ENCODE measurements around the gene CSNK1G2. TPM values are rescaled to one million over a fixed set of nuclear protein-coding genes. Genes with fewer than 3 reads are reported as not detected.
A peak's percentile ranks its signal among the peaks of the same experiment; 100 is the strongest.

The CSNK1G2 gene
- total and polyA plus RNA-seq, 2 of the 13 experiments (the other 11 are each of a cell fraction or from before 2014, with no cell fraction given), result 53.8 to 72.5 TPM

DNA sequence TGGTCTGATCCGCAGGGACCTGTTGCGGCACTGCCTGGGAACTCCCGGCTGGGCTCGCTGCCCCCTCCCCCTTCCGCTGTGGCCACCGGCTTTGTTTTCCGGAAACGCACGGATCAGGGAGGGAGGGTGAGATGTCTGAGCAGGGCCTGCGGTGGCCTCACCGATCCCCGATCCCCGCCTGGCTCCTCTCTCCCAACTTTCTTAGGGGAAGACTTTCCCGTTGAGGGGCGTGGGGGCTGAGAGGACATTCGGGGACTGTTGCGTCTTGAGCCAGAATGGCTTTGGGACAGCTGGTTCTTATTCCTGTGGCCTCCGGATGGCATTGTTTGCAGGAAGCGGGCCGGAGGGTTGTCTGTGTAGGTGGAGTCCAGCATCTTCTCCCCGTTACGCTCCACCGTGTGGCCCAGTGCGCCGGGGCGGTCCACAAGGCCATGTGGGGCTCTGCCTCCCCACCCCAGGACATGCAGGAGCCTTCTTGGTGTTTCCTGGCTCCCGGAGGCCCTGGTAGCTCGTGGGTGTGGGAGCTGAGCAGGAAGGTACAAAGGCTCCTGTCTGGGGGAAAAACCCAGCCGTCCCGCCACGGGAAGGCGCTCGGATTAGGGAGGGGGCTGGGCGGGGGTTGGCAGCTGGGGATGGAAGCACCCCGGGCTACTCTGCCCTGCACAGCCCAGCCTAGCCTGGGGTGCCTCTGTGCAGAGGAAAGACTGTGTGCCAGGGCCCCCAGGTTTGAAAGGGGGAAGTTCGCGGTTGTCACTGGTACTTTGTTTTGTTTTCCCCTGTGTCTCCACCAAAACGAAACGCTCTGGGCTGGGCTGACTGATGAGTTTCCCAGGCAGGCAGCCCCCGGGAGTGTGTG is 1.3 kb downstream of the CSNK1G2 start (continued):
- TF ChIP-seq, protein P1, sequence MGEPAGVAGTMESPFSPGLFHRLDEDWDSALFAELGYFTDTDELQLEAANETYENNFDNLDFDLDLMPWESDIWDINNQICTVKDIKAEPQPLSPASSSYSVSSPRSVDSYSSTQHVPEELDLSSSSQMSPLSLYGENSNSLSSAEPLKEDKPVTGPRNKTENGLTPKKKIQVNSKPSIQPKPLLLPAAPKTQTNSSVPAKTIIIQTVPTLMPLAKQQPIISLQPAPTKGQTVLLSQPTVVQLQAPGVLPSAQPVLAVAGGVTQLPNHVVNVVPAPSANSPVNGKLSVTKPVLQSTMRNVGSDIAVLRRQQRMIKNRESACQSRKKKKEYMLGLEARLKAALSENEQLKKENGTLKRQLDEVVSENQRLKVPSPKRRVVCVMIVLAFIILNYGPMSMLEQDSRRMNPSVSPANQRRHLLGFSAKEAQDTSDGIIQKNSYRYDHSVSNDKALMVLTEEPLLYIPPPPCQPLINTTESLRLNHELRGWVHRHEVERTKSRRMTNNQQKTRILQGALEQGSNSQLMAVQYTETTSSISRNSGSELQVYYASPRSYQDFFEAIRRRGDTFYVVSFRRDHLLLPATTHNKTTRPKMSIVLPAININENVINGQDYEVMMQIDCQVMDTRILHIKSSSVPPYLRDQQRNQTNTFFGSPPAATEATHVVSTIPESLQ (CRISPR knock-in tag; conservative IDR thresholded peaks at IDR 0.05), result no peak
- TF ChIP-seq NONO (IDR thresholded peaks at IDR 0.05) (no peak), NONO (CRISPR knock-in tag; conservative IDR thresholded peaks at IDR 0.05) (no peak; the same call in 1 of the 2 replicates), SAP130 (CRISPR knock-in tag; IDR thresholded peaks at IDR 0.05; ENCODE audit: low read depth) (peak; percentile 98), NFIC (IDR thresholded peaks at IDR 0.05; ENCODE audit: low read length) (no peak), HOXA7 (CRISPR knock-in tag; IDR thresholded peaks at IDR 0.05) (no peak), NAIF1 (CRISPR knock-in tag; IDR thresholded peaks at IDR 0.05; ENCODE audit: borderline replicate concordance) (no peak), KAT2B (IDR thresholded peaks at IDR 0.05; ENCODE audit: borderline replicate concordance, low read depth, low read length) (no peak), SRSF4 (IDR thresholded peaks at IDR 0.05; ENCODE audit: low read depth, low read length, poor library complexity, severe bottlenecking) (no peak), RBFOX2 (IDR thresholded peaks at IDR 0.05; ENCODE audit: low read depth, low read length) (peak; percentile 59)
- TF ChIP-seq, protein P2, sequence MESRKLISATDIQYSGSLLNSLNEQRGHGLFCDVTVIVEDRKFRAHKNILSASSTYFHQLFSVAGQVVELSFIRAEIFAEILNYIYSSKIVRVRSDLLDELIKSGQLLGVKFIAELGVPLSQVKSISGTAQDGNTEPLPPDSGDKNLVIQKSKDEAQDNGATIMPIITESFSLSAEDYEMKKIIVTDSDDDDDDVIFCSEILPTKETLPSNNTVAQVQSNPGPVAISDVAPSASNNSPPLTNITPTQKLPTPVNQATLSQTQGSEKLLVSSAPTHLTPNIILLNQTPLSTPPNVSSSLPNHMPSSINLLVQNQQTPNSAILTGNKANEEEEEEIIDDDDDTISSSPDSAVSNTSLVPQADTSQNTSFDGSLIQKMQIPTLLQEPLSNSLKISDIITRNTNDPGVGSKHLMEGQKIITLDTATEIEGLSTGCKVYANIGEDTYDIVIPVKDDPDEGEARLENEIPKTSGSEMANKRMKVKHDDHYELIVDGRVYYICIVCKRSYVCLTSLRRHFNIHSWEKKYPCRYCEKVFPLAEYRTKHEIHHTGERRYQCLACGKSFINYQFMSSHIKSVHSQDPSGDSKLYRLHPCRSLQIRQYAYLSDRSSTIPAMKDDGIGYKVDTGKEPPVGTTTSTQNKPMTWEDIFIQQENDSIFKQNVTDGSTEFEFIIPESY (CRISPR knock-in tag; IDR thresholded peaks at IDR 0.05), result 0 out of 2 replicates have a peak, but pooled peaks have one; percentile 48
- TF ChIP-seq, protein P3, sequence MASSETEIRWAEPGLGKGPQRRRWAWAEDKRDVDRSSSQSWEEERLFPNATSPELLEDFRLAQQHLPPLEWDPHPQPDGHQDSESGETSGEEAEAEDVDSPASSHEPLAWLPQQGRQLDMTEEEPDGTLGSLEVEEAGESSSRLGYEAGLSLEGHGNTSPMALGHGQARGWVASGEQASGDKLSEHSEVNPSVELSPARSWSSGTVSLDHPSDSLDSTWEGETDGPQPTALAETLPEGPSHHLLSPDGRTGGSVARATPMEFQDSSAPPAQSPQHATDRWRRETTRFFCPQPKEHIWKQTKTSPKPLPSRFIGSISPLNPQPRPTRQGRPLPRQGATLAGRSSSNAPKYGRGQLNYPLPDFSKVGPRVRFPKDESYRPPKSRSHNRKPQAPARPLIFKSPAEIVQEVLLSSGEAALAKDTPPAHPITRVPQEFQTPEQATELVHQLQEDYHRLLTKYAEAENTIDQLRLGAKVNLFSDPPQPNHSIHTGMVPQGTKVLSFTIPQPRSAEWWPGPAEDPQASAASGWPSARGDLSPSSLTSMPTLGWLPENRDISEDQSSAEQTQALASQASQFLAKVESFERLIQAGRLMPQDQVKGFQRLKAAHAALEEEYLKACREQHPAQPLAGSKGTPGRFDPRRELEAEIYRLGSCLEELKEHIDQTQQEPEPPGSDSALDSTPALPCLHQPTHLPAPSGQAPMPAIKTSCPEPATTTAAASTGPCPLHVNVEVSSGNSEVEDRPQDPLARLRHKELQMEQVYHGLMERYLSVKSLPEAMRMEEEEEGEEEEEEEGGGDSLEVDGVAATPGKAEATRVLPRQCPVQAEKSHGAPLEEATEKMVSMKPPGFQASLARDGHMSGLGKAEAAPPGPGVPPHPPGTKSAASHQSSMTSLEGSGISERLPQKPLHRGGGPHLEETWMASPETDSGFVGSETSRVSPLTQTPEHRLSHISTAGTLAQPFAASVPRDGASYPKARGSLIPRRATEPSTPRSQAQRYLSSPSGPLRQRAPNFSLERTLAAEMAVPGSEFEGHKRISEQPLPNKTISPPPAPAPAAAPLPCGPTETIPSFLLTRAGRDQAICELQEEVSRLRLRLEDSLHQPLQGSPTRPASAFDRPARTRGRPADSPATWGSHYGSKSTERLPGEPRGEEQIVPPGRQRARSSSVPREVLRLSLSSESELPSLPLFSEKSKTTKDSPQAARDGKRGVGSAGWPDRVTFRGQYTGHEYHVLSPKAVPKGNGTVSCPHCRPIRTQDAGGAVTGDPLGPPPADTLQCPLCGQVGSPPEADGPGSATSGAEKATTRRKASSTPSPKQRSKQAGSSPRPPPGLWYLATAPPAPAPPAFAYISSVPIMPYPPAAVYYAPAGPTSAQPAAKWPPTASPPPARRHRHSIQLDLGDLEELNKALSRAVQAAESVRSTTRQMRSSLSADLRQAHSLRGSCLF (CRISPR knock-in tag; IDR thresholded peaks at IDR 0.05; ENCODE audit: borderline replicate concordance), result no peak
- TF ChIP-seq, protein P4, sequence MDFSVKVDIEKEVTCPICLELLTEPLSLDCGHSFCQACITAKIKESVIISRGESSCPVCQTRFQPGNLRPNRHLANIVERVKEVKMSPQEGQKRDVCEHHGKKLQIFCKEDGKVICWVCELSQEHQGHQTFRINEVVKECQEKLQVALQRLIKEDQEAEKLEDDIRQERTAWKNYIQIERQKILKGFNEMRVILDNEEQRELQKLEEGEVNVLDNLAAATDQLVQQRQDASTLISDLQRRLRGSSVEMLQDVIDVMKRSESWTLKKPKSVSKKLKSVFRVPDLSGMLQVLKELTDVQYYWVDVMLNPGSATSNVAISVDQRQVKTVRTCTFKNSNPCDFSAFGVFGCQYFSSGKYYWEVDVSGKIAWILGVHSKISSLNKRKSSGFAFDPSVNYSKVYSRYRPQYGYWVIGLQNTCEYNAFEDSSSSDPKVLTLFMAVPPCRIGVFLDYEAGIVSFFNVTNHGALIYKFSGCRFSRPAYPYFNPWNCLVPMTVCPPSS (IDR thresholded peaks at IDR 0.05), result no peak
- TF ChIP-seq, protein P5, sequence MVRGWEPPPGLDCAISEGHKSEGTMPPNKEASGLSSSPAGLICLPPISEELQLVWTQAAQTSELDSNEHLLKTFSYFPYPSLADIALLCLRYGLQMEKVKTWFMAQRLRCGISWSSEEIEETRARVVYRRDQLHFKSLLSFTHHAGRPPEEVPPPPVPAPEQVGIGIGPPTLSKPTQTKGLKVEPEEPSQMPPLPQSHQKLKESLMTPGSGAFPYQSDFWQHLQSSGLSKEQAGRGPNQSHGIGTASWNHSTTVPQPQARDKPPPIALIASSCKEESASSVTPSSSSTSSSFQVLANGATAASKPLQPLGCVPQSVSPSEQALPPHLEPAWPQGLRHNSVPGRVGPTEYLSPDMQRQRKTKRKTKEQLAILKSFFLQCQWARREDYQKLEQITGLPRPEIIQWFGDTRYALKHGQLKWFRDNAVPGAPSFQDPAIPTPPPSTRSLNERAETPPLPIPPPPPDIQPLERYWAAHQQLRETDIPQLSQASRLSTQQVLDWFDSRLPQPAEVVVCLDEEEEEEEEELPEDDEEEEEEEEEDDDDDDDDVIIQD (CRISPR knock-in tag; IDR thresholded peaks at IDR 0.05; ENCODE audit: low read depth), result no peak
